Jurkat, Clone E6-1 (cell line): ENCODE data around the gene MAP2.
"Not testable (repeated sequence)": the region's sequence is repeated elsewhere in the genome, so short reads cannot be mapped to it uniquely, and the experiment has no call there.

Source experiments
- DNase-seq: peaks from one replicate; pipeline ENCODE4 v3.0.0-alpha.2; 2011; ENCODE audit warnings: low read depth, low spot score
- H3K4me3 ChIP-seq: 2 replicates; pipeline ENCODE4 v1.5.1; 2011; ENCODE audit warnings: mild to moderate bottlenecking, low read length, control low read depth, moderate library complexity

The MAP2 gene

GRCh38 chr2:209470466-209470865, 46.6 kb downstream of the MAP2 start:
- DNase-seq, result no peak
- no peak overlapping the region for H3K4me3 ChIP-seq

GRCh38 chr2:209471037-209471436, 47.2 kb downstream of the MAP2 start:
- no peak overlapping the region for H3K4me3 ChIP-seq
- DNase-seq, result no peak

GRCh38 chr2:209472112-209472832, 48.4 kb downstream of the MAP2 start:
- DNase-seq, result no peak

GRCh38 chr2:209472871-209473270, 49.0 kb downstream of the MAP2 start:
- no peak for DNase-seq
- H3K4me3 ChIP-seq, result no peak overlapping the region

More at GRCh38 chr2:209472112-209472832, 48.4 kb downstream of the MAP2 start:
- H3K4me3 ChIP-seq, result no peak overlapping the region

GRCh38 chr2:209473930-209474419, 50.1 kb downstream of the MAP2 start:
- DNase-seq, result peak; percentile 86
- H3K4me3 ChIP-seq, result no peak overlapping the region

GRCh38 chr2:209474960-209475359, 51.1 kb downstream of the MAP2 start:
- H3K4me3 ChIP-seq, result no peak overlapping the region

GRCh38 chr2:209476367-209477208, 52.7 kb downstream of the MAP2 start:
- H3K4me3 ChIP-seq, result no peak overlapping the region
- DNase-seq, result no peak

More at GRCh38 chr2:209474960-209475359, 51.1 kb downstream of the MAP2 start:
- DNase-seq, result no peak

- not testable (repeated sequence) for H3K4me3 ChIP-seq, DNase-seq
These were observed 68.4 kb downstream of the MAP2 start for GRCh38 chr2:209492296-209492695.

GRCh38 chr2:209495068-209495620, 71.3 kb downstream of the MAP2 start:
- not testable (repeated sequence) for DNase-seq, H3K4me3 ChIP-seq

GRCh38 chr2:209495855-209496585, 72.2 kb downstream of the MAP2 start:
- H3K4me3 ChIP-seq, result no peak overlapping the region
- no peak for DNase-seq

GRCh38 chr2:209496586-209496982, 72.7 kb downstream of the MAP2 start:
- H3K4me3 ChIP-seq, result no peak overlapping the region
- DNase-seq, result no peak

GRCh38 chr2:209498614-209499013, 74.8 kb downstream of the MAP2 start:
- no peak for DNase-seq
- no peak overlapping the region for H3K4me3 ChIP-seq

GRCh38 chr2:209499069-209499468, 75.2 kb downstream of the MAP2 start:
- no peak for DNase-seq
- H3K4me3 ChIP-seq, result no peak overlapping the region

- no peak for DNase-seq
- no peak overlapping the region for H3K4me3 ChIP-seq
These were observed 77.7 kb downstream of the MAP2 start for GRCh38 chr2:209501579-209501978.

GRCh38 chr2:209505410-209505809, 81.6 kb downstream of the MAP2 start:
- DNase-seq, result no peak
- H3K4me3 ChIP-seq, result no peak overlapping the region

- no peak overlapping the region for H3K4me3 ChIP-seq
- DNase-seq, result no peak
These were observed 84.4 kb downstream of the MAP2 start for GRCh38 chr2:209508255-209508654.

GRCh38 chr2:209511637-209512036, 87.8 kb downstream of the MAP2 start:
- DNase-seq, result no peak
- H3K4me3 ChIP-seq, result no peak overlapping the region

GRCh38 chr2:209512971-209513370, 89.1 kb downstream of the MAP2 start:
- no peak overlapping the region for H3K4me3 ChIP-seq
- peak; percentile 18 for DNase-seq

GRCh38 chr2:209517436-209517835, 93.6 kb downstream of the MAP2 start:
- no peak for DNase-seq
- no peak overlapping the region for H3K4me3 ChIP-seq
